ENCODE data around the gene DENND1B.

The DENND1B gene

DNA sequence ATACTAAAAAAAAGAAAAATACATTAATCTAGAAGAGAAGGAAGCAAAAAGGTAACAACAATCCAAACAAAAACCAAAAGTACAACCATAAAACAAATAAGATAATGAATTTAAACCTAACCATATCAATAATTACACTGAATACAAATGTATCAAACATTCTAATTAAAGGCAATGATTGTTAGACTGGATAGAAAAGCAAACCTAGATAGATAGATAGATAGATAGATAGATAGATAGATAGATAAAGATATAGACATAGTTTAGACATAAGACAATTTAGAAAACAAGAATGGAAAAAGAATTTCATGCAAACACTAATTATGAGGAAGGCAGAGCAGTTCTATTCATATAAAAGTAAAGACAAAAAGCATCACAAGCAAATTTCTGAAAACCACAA, 24.9 kb downstream of the DENND1B start:
- DNase-seq (ENCODE audit: low spot score) (no peak), ATAC-seq (ENCODE audit: low read depth) (no peak)
- TF ChIP-seq, protein P1, sequence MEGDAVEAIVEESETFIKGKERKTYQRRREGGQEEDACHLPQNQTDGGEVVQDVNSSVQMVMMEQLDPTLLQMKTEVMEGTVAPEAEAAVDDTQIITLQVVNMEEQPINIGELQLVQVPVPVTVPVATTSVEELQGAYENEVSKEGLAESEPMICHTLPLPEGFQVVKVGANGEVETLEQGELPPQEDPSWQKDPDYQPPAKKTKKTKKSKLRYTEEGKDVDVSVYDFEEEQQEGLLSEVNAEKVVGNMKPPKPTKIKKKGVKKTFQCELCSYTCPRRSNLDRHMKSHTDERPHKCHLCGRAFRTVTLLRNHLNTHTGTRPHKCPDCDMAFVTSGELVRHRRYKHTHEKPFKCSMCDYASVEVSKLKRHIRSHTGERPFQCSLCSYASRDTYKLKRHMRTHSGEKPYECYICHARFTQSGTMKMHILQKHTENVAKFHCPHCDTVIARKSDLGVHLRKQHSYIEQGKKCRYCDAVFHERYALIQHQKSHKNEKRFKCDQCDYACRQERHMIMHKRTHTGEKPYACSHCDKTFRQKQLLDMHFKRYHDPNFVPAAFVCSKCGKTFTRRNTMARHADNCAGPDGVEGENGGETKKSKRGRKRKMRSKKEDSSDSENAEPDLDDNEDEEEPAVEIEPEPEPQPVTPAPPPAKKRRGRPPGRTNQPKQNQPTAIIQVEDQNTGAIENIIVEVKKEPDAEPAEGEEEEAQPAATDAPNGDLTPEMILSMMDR (IDR thresholded peaks at IDR 0.05; ENCODE audit: poor library complexity, severe bottlenecking): no peak
- no peaks in the 10 kb centered on the region for H3K9me3 ChIP-seq (ENCODE audit: severe bottlenecking)
- no peak overlapping the region for H3K4me3 ChIP-seq (ENCODE audit: severe bottlenecking)
- peaks cover 7% of the 10 kb centered on the region for H3K36me3 ChIP-seq (ENCODE audit: low read depth)
- no peaks in the 10 kb centered on the region for H3K27me3 ChIP-seq (ENCODE audit: insufficient read depth, poor library complexity, severe bottlenecking)
- no peaks in the 10 kb centered on the region for H3K4me1 ChIP-seq (ENCODE audit: insufficient read depth, poor library complexity, severe bottlenecking)
- H3K27ac ChIP-seq (ENCODE audit: poor library complexity, severe bottlenecking): no peak overlapping the region

DNA sequence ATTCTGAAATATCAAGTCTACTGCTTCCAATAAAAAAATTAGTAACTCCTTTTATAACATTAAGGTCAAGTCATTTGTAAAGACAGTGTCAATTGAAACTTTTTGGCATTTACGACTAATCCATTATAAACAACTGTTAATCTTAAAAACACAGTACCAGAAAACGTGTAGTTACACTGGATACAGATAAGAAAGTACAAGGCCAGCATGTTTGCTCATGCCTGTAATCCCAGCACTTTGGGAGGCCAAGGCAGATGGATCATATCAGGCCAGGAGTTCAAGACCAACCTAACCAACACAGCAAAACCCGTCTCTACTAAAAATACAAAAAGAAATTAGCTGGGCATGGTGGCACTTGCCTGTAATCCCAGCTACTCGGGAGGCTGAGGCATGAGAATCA, 29.4 kb downstream of the DENND1B start:
- TF ChIP-seq, protein P1 (IDR thresholded peaks at IDR 0.05; ENCODE audit: poor library complexity, severe bottlenecking): no peak
- Histone ChIP-seq H3K27ac (ENCODE audit: poor library complexity, severe bottlenecking) (no peak overlapping the region), H3K4me1 (ENCODE audit: insufficient read depth, poor library complexity, severe bottlenecking) (no peaks in the 10 kb centered on the region), H3K27me3 (ENCODE audit: insufficient read depth, poor library complexity, severe bottlenecking) (no peaks in the 10 kb centered on the region), H3K36me3 (ENCODE audit: low read depth) (no peaks in the 10 kb centered on the region; the same call in 1 of the 2 replicates), H3K4me3 (ENCODE audit: severe bottlenecking) (no peak overlapping the region), H3K9me3 (ENCODE audit: severe bottlenecking) (no peaks in the 10 kb centered on the region)
- no peak for ATAC-seq (ENCODE audit: low read depth)
- no peak for DNase-seq (ENCODE audit: low spot score)

DNA sequence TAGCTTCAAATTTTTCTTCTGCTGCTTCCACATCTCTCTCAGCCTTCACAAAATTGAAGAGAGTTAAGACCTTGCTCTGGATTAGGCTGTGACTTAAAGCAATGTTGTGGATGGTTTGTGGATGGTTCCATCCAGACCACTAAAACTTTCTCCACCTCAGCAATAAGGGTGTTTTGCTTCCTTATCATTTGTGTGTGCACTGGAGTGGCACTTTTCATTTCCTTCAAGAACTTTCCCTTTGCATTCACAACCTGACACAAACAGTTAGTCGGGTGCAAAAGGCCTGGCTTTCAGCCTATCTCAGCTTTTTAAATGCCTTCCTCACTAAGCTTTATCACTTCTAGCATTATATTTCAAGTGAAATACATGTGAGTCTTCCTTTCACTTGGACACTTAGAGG, 30.3 kb downstream of the DENND1B start:
- TF ChIP-seq, protein P1 (IDR thresholded peaks at IDR 0.05; ENCODE audit: poor library complexity, severe bottlenecking): no peak
- ATAC-seq (ENCODE audit: low read depth) (no peak), DNase-seq (ENCODE audit: low spot score) (no peak)
- Histone ChIP-seq H3K36me3 (ENCODE audit: low read depth) (no peaks in the 10 kb centered on the region; the same call in 1 of the 2 replicates), H3K27ac (ENCODE audit: poor library complexity, severe bottlenecking) (no peak overlapping the region), H3K4me1 (ENCODE audit: insufficient read depth, poor library complexity, severe bottlenecking) (no peaks in the 10 kb centered on the region), H3K9me3 (ENCODE audit: severe bottlenecking) (no peaks in the 10 kb centered on the region), H3K4me3 (ENCODE audit: severe bottlenecking) (no peak overlapping the region), H3K27me3 (ENCODE audit: insufficient read depth, poor library complexity, severe bottlenecking) (no peaks in the 10 kb centered on the region)

DNA sequence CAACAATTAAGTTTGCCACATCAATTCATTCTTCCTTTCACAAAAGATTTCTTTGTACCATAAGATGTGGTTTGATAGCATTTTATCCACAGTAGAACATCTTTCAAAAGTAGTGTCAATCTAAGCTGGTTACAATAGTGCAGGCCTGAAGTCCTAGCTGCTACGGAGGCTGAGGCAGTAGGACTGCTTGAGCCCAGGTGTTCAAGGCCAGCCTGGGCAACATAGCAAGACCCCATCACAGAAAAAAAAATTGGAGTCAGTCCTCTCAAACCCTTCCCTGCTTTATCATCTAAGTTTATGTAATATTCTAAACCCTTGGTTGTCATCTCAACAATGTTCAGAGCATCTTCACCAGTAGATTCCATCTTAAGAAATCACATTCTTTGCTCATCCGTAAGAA, 31.7 kb downstream of the DENND1B start:
- TF ChIP-seq, protein P1 (IDR thresholded peaks at IDR 0.05; ENCODE audit: poor library complexity, severe bottlenecking): no peak
- ATAC-seq (ENCODE audit: low read depth) (no peak), DNase-seq (ENCODE audit: low spot score) (no peak)
- H3K27ac ChIP-seq (ENCODE audit: poor library complexity, severe bottlenecking): no peak overlapping the region
- no peaks in the 10 kb centered on the region for H3K36me3 ChIP-seq (ENCODE audit: low read depth)
- H3K9me3 ChIP-seq (ENCODE audit: severe bottlenecking): no peaks in the 10 kb centered on the region
- no peaks in the 10 kb centered on the region for H3K4me1 ChIP-seq (ENCODE audit: insufficient read depth, poor library complexity, severe bottlenecking)
- no peak overlapping the region for H3K4me3 ChIP-seq (ENCODE audit: severe bottlenecking)
- H3K27me3 ChIP-seq (ENCODE audit: insufficient read depth, poor library complexity, severe bottlenecking): no peaks in the 10 kb centered on the region

DNA sequence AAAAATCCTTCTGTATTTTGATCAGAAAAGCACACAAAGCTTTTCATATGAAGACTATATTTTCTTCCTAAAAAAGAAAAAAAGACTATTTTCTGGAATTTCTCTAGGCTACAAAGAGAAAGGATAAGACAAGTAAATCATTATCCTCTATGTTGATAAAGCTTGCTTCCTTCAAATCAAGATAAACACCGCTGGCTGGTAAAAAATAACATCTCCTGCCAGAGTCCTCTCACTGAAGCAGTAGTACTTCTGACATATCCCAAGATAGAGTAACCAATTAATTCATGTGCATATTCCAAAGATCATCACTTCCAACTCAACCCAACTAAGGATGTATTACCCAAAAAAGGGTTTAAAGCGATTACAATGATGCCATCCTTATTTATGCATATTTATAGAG, 34.3 kb downstream of the DENND1B start:
- H3K4me1 ChIP-seq (ENCODE audit: insufficient read depth, poor library complexity, severe bottlenecking): peaks cover 17% of the 10 kb centered on the region
- no peak for DNase-seq (ENCODE audit: low spot score)
- H3K9me3 ChIP-seq (ENCODE audit: severe bottlenecking): no peaks in the 10 kb centered on the region
- no peak for ATAC-seq (ENCODE audit: low read depth)
- H3K27me3 ChIP-seq (ENCODE audit: insufficient read depth, poor library complexity, severe bottlenecking): no peaks in the 10 kb centered on the region
- no peak overlapping the region for H3K27ac ChIP-seq (ENCODE audit: poor library complexity, severe bottlenecking)
- H3K4me3 ChIP-seq (ENCODE audit: severe bottlenecking): no peak overlapping the region
- H3K36me3 ChIP-seq (ENCODE audit: low read depth): no peaks in the 10 kb centered on the region
- TF ChIP-seq, protein P1 (IDR thresholded peaks at IDR 0.05; ENCODE audit: poor library complexity, severe bottlenecking): no peak
